ENCODE results near the gene CNPY1.

DNA sequence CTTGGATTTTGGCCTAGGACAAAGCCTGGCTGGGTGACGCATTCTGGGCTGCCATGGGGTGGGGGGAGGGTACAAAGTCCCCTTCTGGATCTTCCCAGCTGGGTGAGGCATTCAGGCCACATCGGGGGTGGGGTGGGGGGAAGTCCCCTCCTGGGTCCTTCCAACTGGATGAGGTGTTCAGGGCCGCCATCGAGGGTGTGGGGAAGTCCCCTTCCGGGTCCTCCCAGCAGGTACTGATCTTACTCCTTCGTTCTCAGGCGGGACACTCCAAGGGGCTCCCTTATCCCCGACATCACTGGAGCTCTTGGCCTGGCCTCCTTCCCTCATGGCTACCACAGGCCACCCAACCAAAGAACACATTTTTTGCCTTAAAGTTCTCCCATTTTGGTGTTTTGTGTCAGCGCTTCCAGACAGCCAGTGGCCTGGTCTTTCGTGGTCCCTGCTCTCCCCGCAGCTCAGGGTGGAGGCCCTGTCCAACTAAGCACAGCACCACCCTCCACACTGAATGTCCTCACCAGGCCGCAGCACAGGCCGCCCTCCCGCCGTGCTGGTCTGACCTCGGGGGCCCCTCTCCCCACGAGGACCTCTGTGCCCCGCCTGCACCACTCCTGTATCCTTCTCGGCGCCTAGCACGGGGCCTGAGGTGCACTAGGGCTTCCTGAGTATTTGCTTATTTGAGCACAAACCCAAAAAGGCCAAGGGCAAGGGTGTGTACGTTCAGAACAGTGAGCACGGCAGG lies 49.9 kb downstream of the CNPY1 start:
- TF ChIP-seq EP300 (IDR thresholded peaks at IDR 0.05; ENCODE audit: borderline replicate concordance in 1 of 2, low read depth in 2 of 2, low read length in 2 of 2) (no peak), SP1 (IDR thresholded peaks at IDR 0.05; ENCODE audit: low read depth, low read length) (no peak), POLR2A (IDR thresholded peaks at IDR 0.05; ENCODE audit: control extremely low read depth in 1 of 2, low read depth in 2 of 2, low read length in 2 of 2) (no peak), SIN3A (conservative IDR thresholded peaks at IDR 0.05 in 1 of 2, IDR thresholded peaks at IDR 0.05 in 1 of 2; ENCODE audit: low read depth in 1 of 2, low read length in 2 of 2) (no peak)
- TF ChIP-seq, protein P1, sequence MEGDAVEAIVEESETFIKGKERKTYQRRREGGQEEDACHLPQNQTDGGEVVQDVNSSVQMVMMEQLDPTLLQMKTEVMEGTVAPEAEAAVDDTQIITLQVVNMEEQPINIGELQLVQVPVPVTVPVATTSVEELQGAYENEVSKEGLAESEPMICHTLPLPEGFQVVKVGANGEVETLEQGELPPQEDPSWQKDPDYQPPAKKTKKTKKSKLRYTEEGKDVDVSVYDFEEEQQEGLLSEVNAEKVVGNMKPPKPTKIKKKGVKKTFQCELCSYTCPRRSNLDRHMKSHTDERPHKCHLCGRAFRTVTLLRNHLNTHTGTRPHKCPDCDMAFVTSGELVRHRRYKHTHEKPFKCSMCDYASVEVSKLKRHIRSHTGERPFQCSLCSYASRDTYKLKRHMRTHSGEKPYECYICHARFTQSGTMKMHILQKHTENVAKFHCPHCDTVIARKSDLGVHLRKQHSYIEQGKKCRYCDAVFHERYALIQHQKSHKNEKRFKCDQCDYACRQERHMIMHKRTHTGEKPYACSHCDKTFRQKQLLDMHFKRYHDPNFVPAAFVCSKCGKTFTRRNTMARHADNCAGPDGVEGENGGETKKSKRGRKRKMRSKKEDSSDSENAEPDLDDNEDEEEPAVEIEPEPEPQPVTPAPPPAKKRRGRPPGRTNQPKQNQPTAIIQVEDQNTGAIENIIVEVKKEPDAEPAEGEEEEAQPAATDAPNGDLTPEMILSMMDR (IDR thresholded peaks at IDR 0.05; ENCODE audit: control extremely low read depth in 1 of 3, insufficient read depth in 1 of 3, low read depth in 1 of 3, low read length in 3 of 3), result no peak

Data from H1 (cell line).